AG04449 (cell line): ENCODE data around the gene F12.

Experiments
- CTCF ChIA-PET: fragments of 350-600 bp; formaldehyde crosslinking; extraction: SDS; loops from one replicate; lab custom pipeline; 2021; ENCODE audit warnings: antibody characterized with exemption; lab: Yijun Ruan, JAX
- POLR2A ChIA-PET: fragments of 400-600, 350-600 bp; formaldehyde crosslinking; extraction: SDS; loops from one replicate; lab custom pipeline; 2020; ENCODE audit warnings: antibody characterized with exemption, inconsistent platforms; lab: Yijun Ruan, JAX
- DNase-seq: peaks from one replicate; pipeline ENCODE4 v3.0.0-alpha.2; 2010; ENCODE audit warnings: low read depth, low spot score
- H3K4me3 ChIP-seq: 2 replicates; pipeline ENCODE4 v1.5.1; 2011; ENCODE audit warnings: low read depth, mild to moderate bottlenecking, control low read depth, low read length
- CTCF ChIP-seq: IDR thresholded peaks from one replicate; pipeline ENCODE4 v1.5.1; 2011; ENCODE audit warnings: mild to moderate bottlenecking, moderate library complexity, low read length, control low read depth, inconsistent platforms; ENCODE audit not compliant: insufficient read depth; ENCODE audit errors: missing control alignments

F12 gene

GRCh38 chr5:177427211-177427822 is 18.0 kb upstream of the F12 start:
- CTCF ChIA-PET, result interaction anchor here (0.7 to 6.0 kb wide), 16 partner anchors 9 to 118 kb away, joined by 3 to 47 read pairs (median 4); no protein-coding TSS in a partner anchor
- H3K4me3 ChIP-seq, result peak overlapping the region; percentile 74
- POLR2A ChIA-PET, result interaction anchor here (0.7 to 1.4 kb wide), 2 partner anchors 19 to 70 kb away, joined by 5 to 6 read pairs; partner anchors contain the start of genes PDLIM7 and PRR7
- TF ChIP-seq CTCF, result no peak
- no peak for DNase-seq

- DNase-seq, result no peak
- no peak for TF ChIP-seq CTCF
- CTCF ChIA-PET, result interaction anchor here (0.7 to 6.0 kb wide), 15 partner anchors 10 to 117 kb away, joined by 3 to 47 read pairs (median 4); no protein-coding TSS in a partner anchor
- POLR2A ChIA-PET, result interaction anchor here (0.6 to 1.4 kb wide), 7 partner anchors 13 to 71 kb away, joined by 3 to 6 read pairs (median 3); partner anchors contain the start of genes PDLIM7 and PRR7
- peak within 1 kb of the TSS; percentile 74 for H3K4me3 ChIP-seq
Measured at GRCh38 chr5:177426566-177427210, 17.3 kb upstream of the F12 start, which contains the start of gene GRK6. Gene GRK6 (plus strand): TSS chr5:177426676. CDS start chr5:177426846, 170 bp downstream.

GRCh38 chr5:177425801-177426565 is 16.6 kb upstream of the F12 start:
- no peak for TF ChIP-seq CTCF
- peak overlapping the region; percentile 69 for H3K4me3 ChIP-seq
- DNase-seq, result peak; percentile 100
- POLR2A ChIA-PET, result interaction anchor here (0.6 to 1.4 kb wide), 8 partner anchors 9 to 71 kb away, joined by 3 to 6 read pairs (median 3); partner anchors contain the start of genes PDLIM7 and PRR7
- CTCF ChIA-PET, result interaction anchor here (1.1 to 6.0 kb wide), 11 partner anchors 11 to 116 kb away, joined by 3 to 47 read pairs (median 5); no protein-coding TSS in a partner anchor

- no peak for DNase-seq
- TF ChIP-seq CTCF, result no peak
- POLR2A ChIA-PET, result interaction anchor here (0.6 to 0.9 kb wide), 2 partner anchors 9 to 52 kb away, joined by 3 read pairs; no protein-coding TSS in a partner anchor
Measured at GRCh38 chr5:177425196-177425800, 15.9 kb upstream of the F12 start.

GRCh38 chr5:177423671-177424070 is 14.3 kb upstream of the F12 start:
- no peak overlapping the region for H3K4me3 ChIP-seq
- DNase-seq, result no peak
- ChIA-PET POLR2A (no interaction called here), CTCF (interaction anchor here (1.3 to 5.2 kb wide), 5 partner anchors 20 to 115 kb away, joined by 4 to 33 read pairs (median 5); no protein-coding TSS in a partner anchor)
- TF ChIP-seq CTCF, result no peak

More at GRCh38 chr5:177425196-177425800, 15.9 kb upstream of the F12 start:
- peak overlapping the region; percentile 69 for H3K4me3 ChIP-seq
- CTCF ChIA-PET, result interaction anchor here (1.3 to 6.0 kb wide), 6 partner anchors 10 to 35 kb away, joined by 3 to 47 read pairs (median 9); no protein-coding TSS in a partner anchor
